Measurements from ENCODE around the gene EVL. TPM values are rescaled to one million over a fixed set of nuclear protein-coding genes. Genes with fewer than 3 reads are reported as not detected.

EVL gene
- total RNA-seq, 2 experiments from 2014 or later = 660 to 678 TPM

GRCh38 chr14:100056964-100057795 is 8.0 kb upstream of the EVL start:
- H3K9me3 ChIP-seq (ENCODE audit: control insufficient read depth in 1 of 2, insufficient read depth in 1 of 2, low read length in 2 of 2) = no peaks in the 10 kb centered on the region
- POLR2A ChIA-PET = interaction anchor here (0.7 to 31.0 kb wide), 2 partner anchors 31 to 74 kb away, joined by 3 to 1638 read pairs; partner anchors contain the start of gene EVL
- intact Hi-C loops (cut with DNase I, micrococcal nuclease) = loop anchor here (1.0 to 5.0 kb wide), 7 partner anchors 11 to 320 kb away; partner anchors contain the start of gene WDR25 (in 1 of the 2)
- peaks cover 2% of the 10 kb centered on the region for H3K36me3 ChIP-seq (ENCODE audit: insufficient read depth, low read length)
- no peaks in the 10 kb centered on the region for H3K36me3 Mint-ChIP-seq (ENCODE audit: low read depth)
- H3K4me3 Mint-ChIP-seq = peak overlapping the region; percentile 8
- peaks cover 48% of the 10 kb centered on the region for H3K4me1 ChIP-seq (ENCODE audit: insufficient read depth, low read length)
- no peak overlapping the region for H3K4me3 ChIP-seq (ENCODE audit: low read length)
- DNase-seq (peak in 4 of 14 experiments; percentile 48 to 85 (median 78)), ATAC-seq (ENCODE audit: poor library complexity) (peak; percentile 80)
- CTCF ChIA-PET = interaction anchor here (0.8 to 3.5 kb wide), 13 partner anchors 10 to 136 kb away, joined by 3 to 29 read pairs (median 7); no protein-coding TSS in a partner anchor
- H3K27me3 Mint-ChIP-seq = no peaks in the 10 kb centered on the region
- H3K27ac ChIP-seq (ENCODE audit: low read depth in 1 of 2, low read length in 2 of 2) = peak overlapping the region in 1 of 2 donors; percentile 39
- peaks cover 51% of the 10 kb centered on the region for H3K4me1 Mint-ChIP-seq (ENCODE audit: low read depth)
- H3K27ac Mint-ChIP-seq = peak overlapping the region; percentile 78
- H3K27me3 ChIP-seq (ENCODE audit: control insufficient read depth in 1 of 2, insufficient read depth in 2 of 2, low read length in 2 of 2) = no peaks in the 10 kb centered on the region
- no peaks in the 10 kb centered on the region for H3K9me3 Mint-ChIP-seq
- TF ChIP-seq, protein P1, sequence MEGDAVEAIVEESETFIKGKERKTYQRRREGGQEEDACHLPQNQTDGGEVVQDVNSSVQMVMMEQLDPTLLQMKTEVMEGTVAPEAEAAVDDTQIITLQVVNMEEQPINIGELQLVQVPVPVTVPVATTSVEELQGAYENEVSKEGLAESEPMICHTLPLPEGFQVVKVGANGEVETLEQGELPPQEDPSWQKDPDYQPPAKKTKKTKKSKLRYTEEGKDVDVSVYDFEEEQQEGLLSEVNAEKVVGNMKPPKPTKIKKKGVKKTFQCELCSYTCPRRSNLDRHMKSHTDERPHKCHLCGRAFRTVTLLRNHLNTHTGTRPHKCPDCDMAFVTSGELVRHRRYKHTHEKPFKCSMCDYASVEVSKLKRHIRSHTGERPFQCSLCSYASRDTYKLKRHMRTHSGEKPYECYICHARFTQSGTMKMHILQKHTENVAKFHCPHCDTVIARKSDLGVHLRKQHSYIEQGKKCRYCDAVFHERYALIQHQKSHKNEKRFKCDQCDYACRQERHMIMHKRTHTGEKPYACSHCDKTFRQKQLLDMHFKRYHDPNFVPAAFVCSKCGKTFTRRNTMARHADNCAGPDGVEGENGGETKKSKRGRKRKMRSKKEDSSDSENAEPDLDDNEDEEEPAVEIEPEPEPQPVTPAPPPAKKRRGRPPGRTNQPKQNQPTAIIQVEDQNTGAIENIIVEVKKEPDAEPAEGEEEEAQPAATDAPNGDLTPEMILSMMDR (IDR thresholded peaks at IDR 0.05) = peak; percentile 81

DNA sequence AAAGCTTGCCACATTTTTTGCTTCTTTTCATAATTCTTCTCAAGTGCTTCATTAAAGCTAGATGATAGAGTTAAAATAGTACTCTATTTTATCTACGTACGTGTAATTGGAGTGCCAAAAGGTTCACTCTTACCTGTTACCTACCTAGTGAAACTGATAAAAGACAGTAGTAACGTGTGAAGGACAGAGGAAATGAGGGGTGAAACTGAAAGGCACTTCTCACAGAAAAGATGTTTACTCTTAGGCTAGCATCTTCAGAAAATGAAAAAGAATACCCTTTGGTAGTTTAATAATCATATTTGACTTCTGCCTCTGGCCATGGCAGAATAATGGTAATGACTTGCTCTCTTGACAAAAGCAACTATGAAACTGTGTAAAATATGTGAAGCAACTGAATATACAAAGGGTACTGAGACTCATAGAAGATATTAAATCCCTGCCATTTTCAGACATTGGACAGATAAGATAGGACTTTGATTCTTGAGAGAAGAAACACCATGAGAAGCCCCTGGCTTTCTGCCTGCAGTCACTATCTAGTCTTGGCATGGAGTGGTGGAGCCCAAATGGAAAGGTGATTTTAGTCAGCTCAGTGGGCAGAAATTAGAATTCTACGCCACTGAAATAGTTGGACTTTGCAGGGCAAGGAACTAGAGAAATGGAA is 6.3 kb upstream of the EVL start:
- ChIA-PET POLR2A (interaction anchor here (31.0 kb wide), 1 partner anchor 29 kb away, joined by 1638 read pairs; the partner anchor contains the start of gene EVL), CTCF (interaction anchor here (0.8 to 3.5 kb wide), 4 partner anchors 13 to 49 kb away, joined by 3 to 28 read pairs (median 7); no protein-coding TSS in a partner anchor)
- H3K27ac Mint-ChIP-seq = peak overlapping the region; percentile 78
- DNase-seq (peak in 2 of 14 experiments; percentile 43 to 69), ATAC-seq (ENCODE audit: poor library complexity) (no peak)
- Histone ChIP-seq H3K4me1 (ENCODE audit: insufficient read depth, low read length) (peaks cover 60% of the 10 kb centered on the region), H3K27ac (ENCODE audit: low read depth in 1 of 2, low read length in 2 of 2) (peak overlapping the region in 1 of 2 donors; percentile 25), H3K36me3 (ENCODE audit: insufficient read depth, low read length) (peaks cover 2% of the 10 kb centered on the region), H3K27me3 (ENCODE audit: control insufficient read depth in 1 of 2, insufficient read depth in 2 of 2, low read length in 2 of 2) (no peaks in the 10 kb centered on the region), H3K9me3 (ENCODE audit: control insufficient read depth in 1 of 2, insufficient read depth in 1 of 2, low read length in 2 of 2) (no peaks in the 10 kb centered on the region), H3K4me3 (ENCODE audit: low read length) (no peak overlapping the region)
- peak overlapping the region; percentile 44 for H3K4me3 Mint-ChIP-seq
- H3K27me3 Mint-ChIP-seq = no peaks in the 10 kb centered on the region
- intact Hi-C loops (cut with DNase I, micrococcal nuclease) = loop anchor here in 1 of 2 experiments (1.0 to 5.0 kb wide), 3 partner anchors 13 to 318 kb away; partner anchors contain the start of gene WDR25
- peaks cover 69% of the 10 kb centered on the region for H3K4me1 Mint-ChIP-seq (ENCODE audit: low read depth)
- H3K9me3 Mint-ChIP-seq = no peaks in the 10 kb centered on the region
- no peaks in the 10 kb centered on the region for H3K36me3 Mint-ChIP-seq (ENCODE audit: low read depth)
- TF ChIP-seq, protein P1 (IDR thresholded peaks at IDR 0.05) = no peak

- DNase-seq (no peak), ATAC-seq (ENCODE audit: poor library complexity) (no peak)
- TF ChIP-seq, protein P1 (IDR thresholded peaks at IDR 0.05) = no peak
- no peaks in the 10 kb centered on the region for H3K9me3 Mint-ChIP-seq
- Histone ChIP-seq H3K27ac (ENCODE audit: low read depth in 1 of 2, low read length in 2 of 2) (peak overlapping the region; percentile 18 to 25), H3K4me1 (ENCODE audit: insufficient read depth, low read length) (peaks cover 62% of the 10 kb centered on the region), H3K27me3 (ENCODE audit: control insufficient read depth in 1 of 2, insufficient read depth in 2 of 2, low read length in 2 of 2) (no peaks in the 10 kb centered on the region), H3K4me3 (ENCODE audit: low read length) (no peak overlapping the region), H3K36me3 (ENCODE audit: insufficient read depth, low read length) (peaks cover 2% of the 10 kb centered on the region), H3K9me3 (ENCODE audit: control insufficient read depth in 1 of 2, insufficient read depth in 1 of 2, low read length in 2 of 2) (no peaks in the 10 kb centered on the region)
- peak overlapping the region; percentile 44 for H3K4me3 Mint-ChIP-seq
- peaks cover 74% of the 10 kb centered on the region for H3K4me1 Mint-ChIP-seq (ENCODE audit: low read depth)
- peak overlapping the region; percentile 78 for H3K27ac Mint-ChIP-seq
- no peaks in the 10 kb centered on the region for H3K27me3 Mint-ChIP-seq
- H3K36me3 Mint-ChIP-seq (ENCODE audit: low read depth) = no peaks in the 10 kb centered on the region
- intact Hi-C loops (cut with DNase I, micrococcal nuclease) = loop anchor here in 1 of 2 experiments (5.0 kb wide), 2 partner anchors 77 to 318 kb away; partner anchors contain the start of gene WDR25
- ChIA-PET CTCF (interaction anchor here (1.2 to 3.5 kb wide), 2 partner anchors 13 to 49 kb away, joined by 11 to 28 read pairs; no protein-coding TSS in a partner anchor), POLR2A (interaction anchor here (31.0 kb wide), 1 partner anchor 29 kb away, joined by 1638 read pairs; the partner anchor contains the start of gene EVL)
Measured at GRCh38 chr14:100059438-100059781, 5.8 kb upstream of the EVL start.
